ENCODE data around the gene TAF1. TPM values are rescaled to one million over a fixed set of nuclear protein-coding genes. Genes with fewer than 3 reads are reported as not detected.
"Not testable (repeated sequence)": the region's sequence is repeated elsewhere in the genome, so short reads cannot be mapped to it uniquely, and the experiment has no call there.

TAF1 gene
- 82.3 TPM for total RNA-seq

- DNase-seq (ENCODE audit: low spot score) = peak; percentile 95
These were observed at the start of gene TAF1 for GRCh38 chrX:71365875-71366673. TSS of gene TAF1 (plus strand) at chrX:71366357. CDS start at chrX:71366375, 18 bp downstream.

- not testable (repeated sequence) for DNase-seq (ENCODE audit: low spot score)
These were observed 49.2 kb upstream of the TAF1 start for GRCh38 chrX:71316959-71317358.

- no peak for DNase-seq (ENCODE audit: low spot score)
These were observed 46.0 kb upstream of the TAF1 start for GRCh38 chrX:71320126-71320525.

GRCh38 chrX:71321731-71322130 lies 44.4 kb upstream of the TAF1 start:
- no peak for DNase-seq (ENCODE audit: low spot score)

- not testable (repeated sequence) for DNase-seq (ENCODE audit: low spot score)
These were observed 41.7 kb upstream of the TAF1 start for GRCh38 chrX:71324452-71324851.

- no peak for DNase-seq (ENCODE audit: low spot score)
These were observed 39.8 kb upstream of the TAF1 start for GRCh38 chrX:71326394-71326793.

- DNase-seq (ENCODE audit: low spot score) = not testable (repeated sequence)
These were observed 16.9 kb upstream of the TAF1 start for GRCh38 chrX:71349151-71349665.

- not testable (repeated sequence) for DNase-seq (ENCODE audit: low spot score)
These were observed 16.3 kb upstream of the TAF1 start for GRCh38 chrX:71349867-71350266.

GRCh38 chrX:71352439-71352838 lies 13.7 kb upstream of the TAF1 start:
- DNase-seq (ENCODE audit: low spot score) = not testable (repeated sequence)

- DNase-seq (ENCODE audit: low spot score) = no peak
These were observed 1.9 kb upstream of the TAF1 start for GRCh38 chrX:71364221-71364620.

- no peak for DNase-seq (ENCODE audit: low spot score)
These were observed 742 bp upstream of the TAF1 start for GRCh38 chrX:71365356-71365874.

- peak; percentile 44 for DNase-seq (ENCODE audit: low spot score)
These were observed 608 bp downstream of the TAF1 start for GRCh38 chrX:71366674-71367256.

GRCh38 chrX:71367396-71367795 lies 1.2 kb downstream of the TAF1 start:
- no peak for DNase-seq (ENCODE audit: low spot score)

- DNase-seq (ENCODE audit: low spot score) = no peak
These were observed 6.2 kb downstream of the TAF1 start for GRCh38 chrX:71372388-71372787.

GRCh38 chrX:71378732-71379131 lies 12.6 kb downstream of the TAF1 start:
- no peak for DNase-seq (ENCODE audit: low spot score)

- not testable (repeated sequence) for DNase-seq (ENCODE audit: low spot score)
These were observed 25.6 kb downstream of the TAF1 start for GRCh38 chrX:71391725-71392124.

- no peak for DNase-seq (ENCODE audit: low spot score)
These were observed 27.8 kb downstream of the TAF1 start for GRCh38 chrX:71393919-71394318.

GRCh38 chrX:71396576-71396975 lies 30.4 kb downstream of the TAF1 start:
- no peak for DNase-seq (ENCODE audit: low spot score)

- no peak for DNase-seq (ENCODE audit: low spot score)
These were observed 34.6 kb downstream of the TAF1 start for GRCh38 chrX:71400710-71401109.

- not testable (repeated sequence) for DNase-seq (ENCODE audit: low spot score)
These were observed 50.1 kb downstream of the TAF1 start for GRCh38 chrX:71416260-71416659.

GRCh38 chrX:71420686-71421085 lies 54.5 kb downstream of the TAF1 start:
- DNase-seq (ENCODE audit: low spot score) = no peak

GRCh38 chrX:71432733-71433132 lies 66.6 kb downstream of the TAF1 start:
- DNase-seq (ENCODE audit: low spot score) = no peak

GRCh38 chrX:71438750-71439149 lies 72.6 kb downstream of the TAF1 start:
- no peak for DNase-seq (ENCODE audit: low spot score)
